HCT116 (cell line): ENCODE data around the gene RTKN2. TPM values are rescaled to one million over a fixed set of nuclear protein-coding genes. Genes with fewer than 3 reads are reported as not detected.

Experiments used
- ATAC-seq: fragments of 200-7000 bp; cut with Tn5 transposase; 2 replicates; pipeline ENCODE4 v1.9.1; 2020; ENCODE audit warnings: mild to moderate bottlenecking, moderate library complexity
- BruUV-seq: library from RNA; stranded (reverse); fragments of 400-500 nt; replicated peaks from 2 replicates; lab custom pipeline; 2021; lab: Mats Ljungman, UMichigan
- CTCF ChIA-PET: fragments of 300-600 bp; sonication (Branson Sonifier 250); formaldehyde crosslinking; loops from one replicate; lab custom pipeline; 2021; ENCODE audit warnings: antibody characterized with exemption; lab: Charles Lee
- POLR2A ChIA-PET: fragments of 300-600, 350-600 bp; sonication (Branson Sonifier 250); formaldehyde crosslinking; loops from one replicate; lab custom pipeline; 2021; ENCODE audit warnings: antibody characterized with exemption; lab: Charles Lee
- RAD21 ChIA-PET, 2 experiments: fragments of 300-600 bp; sonication (Branson Sonifier 250); formaldehyde crosslinking; loops; one replicate each; lab custom pipeline; 2023; ENCODE audit warnings: low total read pairs in 2 of 2; ENCODE audit not compliant: uncharacterized antibody in 2 of 2, unreplicated experiment in 2 of 2, low non-redundant PET in 1 of 2; lab: Charles Lee
- DNase-seq: peaks from one replicate; pipeline ENCODE4 v3.0.0-alpha.2; 2010; ENCODE audit warnings: low read depth, low spot score
- H2AFZ ChIP-seq: fragments of 200-600 bp; shearing (Covaris generic), sonication (generic); 2 replicates; pipeline ENCODE4 v1.6.1; 2017; ENCODE audit warnings: low read depth, mixed run types, mixed read lengths, antibody characterized with exemption, low read length; ENCODE audit not compliant: poor library complexity, severe bottlenecking
- H3K27ac ChIP-seq: 2 replicates; pipeline ENCODE4 v1.5.1; 2012; ENCODE audit warnings: low read depth, low read length
- H3K27me3 ChIP-seq: fragments of 200-600 bp; sonication (generic); 2 replicates; pipeline ENCODE4 v1.6.1; 2016; ENCODE audit warnings: mixed run types, low read length, mixed read lengths; ENCODE audit not compliant: insufficient read depth
- H3K36me3 ChIP-seq, 2 experiments: fragments of 200-500 bp in 1 of 2; fragments of 200-600 bp in 1 of 2; sonication (Bioruptor generic) in 1 of 2; sonication (generic) in 1 of 2; 2 replicates each; pipeline versions ENCODE4 v1.5.1 to v1.6.1; 2014 to 2016; ENCODE audit warnings: low read length in 2 of 2, inconsistent platforms in 1 of 2, mixed read lengths in 1 of 2, mixed run types in 1 of 2; ENCODE audit not compliant: insufficient read depth in 2 of 2, control insufficient read depth in 1 of 2
- H3K4me1 ChIP-seq, 2 experiments: fragments of 200-600 bp in 1 of 2; sonication (generic) in 1 of 2; 2 replicates each; pipeline versions ENCODE4 v1.5.1 to v1.6.1; 2012 to 2017; ENCODE audit warnings: low read length in 2 of 2, inconsistent platforms in 1 of 2, mild to moderate bottlenecking in 1 of 2, mixed read lengths in 1 of 2, mixed run types in 1 of 2, moderate library complexity in 1 of 2; ENCODE audit not compliant: insufficient read depth in 2 of 2, control insufficient read depth in 1 of 2
- H3K4me2 ChIP-seq: fragments of 200-600 bp; sonication (generic); 2 replicates; pipeline ENCODE4 v1.6.1; 2017; ENCODE audit warnings: mixed run types, low read length, mixed read lengths
- H3K4me3 ChIP-seq, 2 experiments: fragments of 200-600 bp in 1 of 2; sonication (generic) in 1 of 2; replicated peaks in 1 of 2; 2 replicates each; pipeline ENCODE4 v1.5.1; 2011 to 2016; ENCODE audit warnings: low read length in 2 of 2, control low read depth in 1 of 2, low read depth in 1 of 2, mild to moderate bottlenecking in 1 of 2, mixed read lengths in 1 of 2, mixed run types in 1 of 2
- H3K79me2 ChIP-seq: fragments of 200-600 bp; sonication (generic); 2 replicates; pipeline ENCODE4 v1.6.1; 2017; ENCODE audit warnings: mild to moderate bottlenecking, mixed run types, low read length, moderate library complexity, mixed read lengths; ENCODE audit not compliant: insufficient read depth
- H3K9ac ChIP-seq: fragments of 200-600 bp; sonication (generic); 2 replicates; pipeline ENCODE4 v1.6.1; 2016; ENCODE audit warnings: low read length, mixed read lengths
- H3K9me2 ChIP-seq: fragments of 200-600 bp; sonication (generic), shearing (Covaris generic); 2 replicates; pipeline ENCODE4 v1.6.1; 2017; ENCODE audit warnings: mixed run types, mild to moderate bottlenecking, moderate library complexity; ENCODE audit not compliant: insufficient read depth
- H3K9me3 ChIP-seq, 2 experiments: fragments of 200-500 bp in 1 of 2; fragments of 200-600 bp in 1 of 2; sonication (Bioruptor generic) in 1 of 2; sonication (generic) in 1 of 2; 2 replicates each; pipeline ENCODE4 v1.6.1; 2014 to 2017; ENCODE audit warnings: low read length in 2 of 2, mixed read lengths in 2 of 2, inconsistent platforms in 1 of 2, low read depth in 1 of 2, mild to moderate bottlenecking in 1 of 2, mixed run types in 1 of 2, moderate library complexity in 1 of 2; ENCODE audit not compliant: control insufficient read depth in 1 of 2, insufficient read depth in 1 of 2
- H4K20me1 ChIP-seq: fragments of 200-600 bp; sonication (generic), shearing (Covaris generic); 2 replicates; pipeline ENCODE4 v1.6.1; 2017; ENCODE audit warnings: mixed run types, mild to moderate bottlenecking, moderate library complexity; ENCODE audit not compliant: insufficient read depth
- ELF1 ChIP-seq: IDR thresholded peaks from 2 replicates; pipeline ENCODE4 v1.6.1; 2012; ENCODE audit warnings: low read depth, borderline replicate concordance
- POLR2A ChIP-seq: IDR thresholded peaks from 2 replicates; pipeline ENCODE4 v1.7.0; 2011; ENCODE audit warnings: borderline replicate concordance; ENCODE audit not compliant: insufficient read depth, insufficient read length; ENCODE audit errors: extremely low read depth
- RAD21 ChIP-seq: IDR thresholded peaks from 2 replicates; pipeline ENCODE4 v1.6.1; 2012; ENCODE audit warnings: low read depth, mild to moderate bottlenecking
- TCF7L2 ChIP-seq: IDR thresholded peaks from 2 replicates; pipeline ENCODE4 v1.7.0; 2011; ENCODE audit warnings: borderline replicate concordance, inconsistent platforms; ENCODE audit not compliant: insufficient read depth, insufficient read length; ENCODE audit errors: extremely low read depth
- YY1 ChIP-seq: IDR thresholded peaks from 2 replicates; pipeline ENCODE4 v1.6.1; 2011; ENCODE audit warnings: low read length, low read depth, moderate library complexity, mild to moderate bottlenecking; ENCODE audit not compliant: insufficient replicate concordance; ENCODE audit errors: extremely low read depth
- intact Hi-C: fragments of 100-400 bp; cut with micrococcal nuclease; formaldehyde crosslinking; loops from 2 replicates; pipeline ENCODE4 v1.10.0; 2022
- total RNA-seq: library from RNA; stranded (reverse); gene quantifications from one replicate; pipeline ENCODE4 v1.2.1, GENCODE V29; 2021; ENCODE audit not compliant: unreplicated experiment
- TF ChIP-seq, protein P1 (sequence below): IDR thresholded peaks from 2 replicates; pipeline ENCODE4 v1.6.1; 2012; ENCODE audit warnings: low read depth
- TF ChIP-seq, protein P2 (sequence below), 3 experiments: fragments of 200-600 bp in 1 of 3; sonication (generic) in 1 of 3; IDR thresholded peaks in 2 of 3; conservative IDR thresholded peaks in 1 of 3; 2 replicates each; pipeline ENCODE4 v1.5.1; 2012 to 2017; ENCODE audit warnings: low read depth in 2 of 3, low read length in 2 of 3, antibody characterized with exemption in 1 of 3, borderline replicate concordance in 1 of 3, control low read depth in 1 of 3, mild to moderate bottlenecking in 1 of 3, mixed read lengths in 1 of 3, mixed run types in 1 of 3, moderate library complexity in 1 of 3; ENCODE audit not compliant: insufficient read depth in 1 of 3

The RTKN2 gene
- total RNA-seq, 1 experiment from 2014 or later, result 7.9 TPM

DNA sequence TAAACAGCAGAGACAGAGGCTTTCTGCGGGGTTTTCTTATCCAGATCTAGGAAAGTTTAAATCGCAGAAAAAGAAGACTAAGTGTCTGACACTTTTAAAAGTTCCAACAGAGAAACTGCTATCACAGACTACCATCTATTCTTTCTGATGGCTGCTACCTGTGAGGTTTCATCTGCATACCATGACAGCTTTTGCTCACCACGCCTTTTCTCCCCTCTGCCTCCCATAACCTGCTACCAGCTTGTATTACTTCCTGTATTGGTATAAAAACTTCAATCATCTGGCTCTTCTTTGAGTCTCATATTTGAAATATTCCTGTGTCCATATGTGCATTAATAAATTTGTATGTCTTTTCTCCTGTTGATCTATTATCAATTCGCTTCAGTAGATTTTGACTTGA is 34.1 kb upstream of the RTKN2 start (continued):
- TF ChIP-seq, protein P1, sequence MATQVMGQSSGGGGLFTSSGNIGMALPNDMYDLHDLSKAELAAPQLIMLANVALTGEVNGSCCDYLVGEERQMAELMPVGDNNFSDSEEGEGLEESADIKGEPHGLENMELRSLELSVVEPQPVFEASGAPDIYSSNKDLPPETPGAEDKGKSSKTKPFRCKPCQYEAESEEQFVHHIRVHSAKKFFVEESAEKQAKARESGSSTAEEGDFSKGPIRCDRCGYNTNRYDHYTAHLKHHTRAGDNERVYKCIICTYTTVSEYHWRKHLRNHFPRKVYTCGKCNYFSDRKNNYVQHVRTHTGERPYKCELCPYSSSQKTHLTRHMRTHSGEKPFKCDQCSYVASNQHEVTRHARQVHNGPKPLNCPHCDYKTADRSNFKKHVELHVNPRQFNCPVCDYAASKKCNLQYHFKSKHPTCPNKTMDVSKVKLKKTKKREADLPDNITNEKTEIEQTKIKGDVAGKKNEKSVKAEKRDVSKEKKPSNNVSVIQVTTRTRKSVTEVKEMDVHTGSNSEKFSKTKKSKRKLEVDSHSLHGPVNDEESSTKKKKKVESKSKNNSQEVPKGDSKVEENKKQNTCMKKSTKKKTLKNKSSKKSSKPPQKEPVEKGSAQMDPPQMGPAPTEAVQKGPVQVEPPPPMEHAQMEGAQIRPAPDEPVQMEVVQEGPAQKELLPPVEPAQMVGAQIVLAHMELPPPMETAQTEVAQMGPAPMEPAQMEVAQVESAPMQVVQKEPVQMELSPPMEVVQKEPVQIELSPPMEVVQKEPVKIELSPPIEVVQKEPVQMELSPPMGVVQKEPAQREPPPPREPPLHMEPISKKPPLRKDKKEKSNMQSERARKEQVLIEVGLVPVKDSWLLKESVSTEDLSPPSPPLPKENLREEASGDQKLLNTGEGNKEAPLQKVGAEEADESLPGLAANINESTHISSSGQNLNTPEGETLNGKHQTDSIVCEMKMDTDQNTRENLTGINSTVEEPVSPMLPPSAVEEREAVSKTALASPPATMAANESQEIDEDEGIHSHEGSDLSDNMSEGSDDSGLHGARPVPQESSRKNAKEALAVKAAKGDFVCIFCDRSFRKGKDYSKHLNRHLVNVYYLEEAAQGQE, result no peak
- TF ChIP-seq ELF1 (no peak), TCF7L2 (no peak), RAD21 (no peak)
- TF ChIP-seq, all 23 proteins: peak for 0

DNA sequence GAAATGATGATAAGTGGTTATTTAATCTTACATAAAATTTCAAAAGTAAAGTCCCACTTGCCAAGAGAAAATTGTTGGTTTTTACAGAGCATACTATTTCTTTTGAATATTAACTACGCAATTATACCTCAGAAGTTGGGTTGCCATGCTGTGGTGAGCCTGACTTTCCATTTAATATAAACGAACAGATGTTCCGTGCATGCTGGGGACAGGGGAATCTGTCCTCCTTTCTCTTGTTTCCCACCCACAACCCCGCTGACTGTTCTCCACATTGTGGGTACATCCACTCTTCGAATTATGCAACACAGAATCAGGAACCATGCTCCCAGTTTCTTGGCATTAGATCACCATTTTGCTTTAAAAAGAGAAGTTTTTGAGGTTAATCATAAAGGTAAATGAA is 29.2 kb upstream of the RTKN2 start:
- intact Hi-C loops, result no loop called here
- H3K36me3 ChIP-seq, result no peaks in the 10 kb centered on the region
- no peak overlapping the region for H3K4me2 ChIP-seq
- no peak overlapping the region for H3K4me3 ChIP-seq
- BruUV-seq, result no TSS peak
- H4K20me1 ChIP-seq, result no peaks in the 10 kb centered on the region
- H3K9me2 ChIP-seq, result no peaks in the 10 kb centered on the region
- no peak for ATAC-seq
- ChIA-PET POLR2A (no interaction called here), RAD21 (no interaction called here), CTCF (no interaction called here)
- no peak overlapping the region for H3K27ac ChIP-seq
- TF ChIP-seq, protein P2, sequence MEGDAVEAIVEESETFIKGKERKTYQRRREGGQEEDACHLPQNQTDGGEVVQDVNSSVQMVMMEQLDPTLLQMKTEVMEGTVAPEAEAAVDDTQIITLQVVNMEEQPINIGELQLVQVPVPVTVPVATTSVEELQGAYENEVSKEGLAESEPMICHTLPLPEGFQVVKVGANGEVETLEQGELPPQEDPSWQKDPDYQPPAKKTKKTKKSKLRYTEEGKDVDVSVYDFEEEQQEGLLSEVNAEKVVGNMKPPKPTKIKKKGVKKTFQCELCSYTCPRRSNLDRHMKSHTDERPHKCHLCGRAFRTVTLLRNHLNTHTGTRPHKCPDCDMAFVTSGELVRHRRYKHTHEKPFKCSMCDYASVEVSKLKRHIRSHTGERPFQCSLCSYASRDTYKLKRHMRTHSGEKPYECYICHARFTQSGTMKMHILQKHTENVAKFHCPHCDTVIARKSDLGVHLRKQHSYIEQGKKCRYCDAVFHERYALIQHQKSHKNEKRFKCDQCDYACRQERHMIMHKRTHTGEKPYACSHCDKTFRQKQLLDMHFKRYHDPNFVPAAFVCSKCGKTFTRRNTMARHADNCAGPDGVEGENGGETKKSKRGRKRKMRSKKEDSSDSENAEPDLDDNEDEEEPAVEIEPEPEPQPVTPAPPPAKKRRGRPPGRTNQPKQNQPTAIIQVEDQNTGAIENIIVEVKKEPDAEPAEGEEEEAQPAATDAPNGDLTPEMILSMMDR (IDR thresholded peaks at IDR 0.05 in 2 of 3, conservative IDR thresholded peaks at IDR 0.05 in 1 of 3; ENCODE audit: borderline replicate concordance in 1 of 3, insufficient read depth in 1 of 3, low read depth in 2 of 3, low read length in 2 of 3), result no peak
- TF ChIP-seq POLR2A (no peak), YY1 (no peak)
- no peak for DNase-seq
- H2AFZ ChIP-seq, result no peak overlapping the region
- no peaks in the 10 kb centered on the region for H3K27me3 ChIP-seq
- no peaks in the 10 kb centered on the region for H3K4me1 ChIP-seq
- peaks cover 0 to 6% of the 10 kb centered on the region in 2 experiments; a peak in 1 of 4 replicates for H3K9me3 ChIP-seq
- H3K79me2 ChIP-seq, result no peaks in the 10 kb centered on the region
- no peak overlapping the region for H3K9ac ChIP-seq
